Peyer's patch (tissue), 4 donors: Measurements from ENCODE around the gene TTC34.

Experiments used
- POLR2A ChIP-seq, 2 donors: fragments of 450-650 bp; IDR thresholded peaks; one replicate each; pipeline ENCODE4 v1.5.1; 2017; ENCODE audit warnings: antibody characterized with exemption in 2 of 2, mild to moderate bottlenecking in 2 of 2, moderate library complexity in 2 of 2
- TF ChIP-seq, protein P1 (sequence below), 6 experiments: fragments of 450-650 bp in 4 of 6; fragments of 200-600 bp in 2 of 6; sonication (generic) in 1 of 6; IDR thresholded peaks; one replicate each; pipeline ENCODE4 v1.5.1; 2017 to 2019; ENCODE audit warnings: antibody characterized with exemption in 6 of 6, mild to moderate bottlenecking in 3 of 6, moderate library complexity in 1 of 6

DNA sequence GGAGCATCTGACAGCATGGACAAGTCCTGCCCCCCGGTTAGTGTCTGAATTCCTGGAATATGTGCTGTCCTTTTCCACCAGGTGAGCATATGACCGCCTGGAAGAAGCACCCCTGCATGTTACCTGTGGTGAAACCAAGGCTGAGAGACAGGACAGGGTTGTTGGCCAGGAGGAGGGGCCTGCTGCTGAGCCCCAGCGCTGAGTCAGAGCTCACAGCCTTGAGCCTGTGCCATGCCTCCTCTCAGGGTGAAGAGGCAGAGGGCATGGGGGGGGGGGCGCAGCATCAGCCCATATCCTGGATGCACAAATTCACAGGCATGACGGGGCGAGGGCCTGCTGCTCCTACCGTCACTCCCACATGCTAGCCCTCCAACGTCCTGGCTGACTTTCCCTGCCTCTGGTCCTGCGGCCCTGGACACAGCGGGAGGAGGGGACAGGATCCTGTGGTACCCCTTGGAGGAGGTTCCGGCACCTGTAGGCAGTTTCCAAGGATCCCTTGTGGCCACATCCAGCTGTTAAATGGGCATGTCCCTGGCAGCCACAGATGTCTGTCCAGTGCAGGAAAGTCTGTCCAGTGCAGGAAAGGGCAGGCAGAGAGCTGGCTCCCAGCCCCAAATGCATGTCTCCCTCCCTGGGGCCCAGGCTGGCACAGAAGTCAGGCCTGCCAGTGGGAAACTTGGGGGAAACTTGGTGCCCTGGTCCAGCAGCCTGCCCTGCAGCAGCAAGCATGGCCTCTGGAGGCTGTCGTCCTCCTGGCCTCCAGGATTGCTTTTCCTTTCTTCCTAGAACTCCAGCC is 23.9 kb downstream of the TTC34 start:
- TF ChIP-seq, protein P1, sequence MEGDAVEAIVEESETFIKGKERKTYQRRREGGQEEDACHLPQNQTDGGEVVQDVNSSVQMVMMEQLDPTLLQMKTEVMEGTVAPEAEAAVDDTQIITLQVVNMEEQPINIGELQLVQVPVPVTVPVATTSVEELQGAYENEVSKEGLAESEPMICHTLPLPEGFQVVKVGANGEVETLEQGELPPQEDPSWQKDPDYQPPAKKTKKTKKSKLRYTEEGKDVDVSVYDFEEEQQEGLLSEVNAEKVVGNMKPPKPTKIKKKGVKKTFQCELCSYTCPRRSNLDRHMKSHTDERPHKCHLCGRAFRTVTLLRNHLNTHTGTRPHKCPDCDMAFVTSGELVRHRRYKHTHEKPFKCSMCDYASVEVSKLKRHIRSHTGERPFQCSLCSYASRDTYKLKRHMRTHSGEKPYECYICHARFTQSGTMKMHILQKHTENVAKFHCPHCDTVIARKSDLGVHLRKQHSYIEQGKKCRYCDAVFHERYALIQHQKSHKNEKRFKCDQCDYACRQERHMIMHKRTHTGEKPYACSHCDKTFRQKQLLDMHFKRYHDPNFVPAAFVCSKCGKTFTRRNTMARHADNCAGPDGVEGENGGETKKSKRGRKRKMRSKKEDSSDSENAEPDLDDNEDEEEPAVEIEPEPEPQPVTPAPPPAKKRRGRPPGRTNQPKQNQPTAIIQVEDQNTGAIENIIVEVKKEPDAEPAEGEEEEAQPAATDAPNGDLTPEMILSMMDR (IDR thresholded peaks at IDR 0.05), result no peak
- TF ChIP-seq POLR2A (IDR thresholded peaks at IDR 0.05), result no peak
